Upper lobe of left lung (tissue), 6 donors: ENCODE data around the gene TNFRSF21. TPM values are rescaled to one million over a fixed set of nuclear protein-coding genes. Genes with fewer than 3 reads are reported as not detected.
"Not testable (repeated sequence)": the region's sequence is repeated elsewhere in the genome, so short reads cannot be mapped to it uniquely, and the experiment has no call there.

Source experiments
- ATAC-seq, 2 donors: fragments of 200-7000 bp; cut with Tn5 transposase; one replicate each; pipeline ENCODE4 v1.9.1; 2022; ENCODE audit warnings: mild to moderate bottlenecking in 2 of 2, moderate library complexity in 2 of 2; ENCODE audit not compliant: low FRiP score in 2 of 2
- DNase-seq, 2 donors: peaks; one replicate each; pipeline ENCODE4 v3.0.0-alpha.2; 2019 to 2020
- H3K27ac ChIP-seq, 4 donors: fragments of 200-600 bp; sonication (generic); one replicate each; pipeline ENCODE4 v1.5.1; 2016 to 2019
- H3K27me3 ChIP-seq, 4 donors: fragments of 200-600 bp; sonication (generic); one replicate each; pipeline ENCODE4 v1.5.1; 2017 to 2019
- H3K36me3 ChIP-seq, 4 donors: fragments of 200-600 bp; sonication (generic); one replicate each; pipeline ENCODE4 v1.5.1; 2016 to 2019
- H3K4me1 ChIP-seq, 4 donors: fragments of 200-600 bp; sonication (generic); one replicate each; pipeline ENCODE4 v1.5.1; 2018 to 2019
- H3K4me3 ChIP-seq, 4 donors: fragments of 200-600 bp; sonication (generic); one replicate each; pipeline ENCODE4 v1.5.1; 2017 to 2019; ENCODE audit warnings: mild to moderate bottlenecking in 2 of 4, moderate library complexity in 1 of 4
- H3K9me3 ChIP-seq, 4 donors: fragments of 200-600 bp; sonication (generic); one replicate each; pipeline ENCODE4 v1.5.1; 2018 to 2019
- EP300 ChIP-seq, 4 donors: sonication (generic); formaldehyde crosslinking; IDR thresholded peaks; one replicate each; pipeline ENCODE4 v1.5.1; 2017; ENCODE audit warnings: antibody characterized with exemption in 4 of 4, control low read depth in 2 of 4
- POLR2A ChIP-seq, 4 donors: fragments of 450-650 bp; IDR thresholded peaks; one replicate each; pipeline ENCODE4 v1.5.1; 2016 to 2017; ENCODE audit warnings: antibody characterized with exemption in 4 of 4, mild to moderate bottlenecking in 2 of 4
- POLR2AphosphoS5 ChIP-seq, 2 donors: sonication (generic); formaldehyde crosslinking; IDR thresholded peaks; one replicate each; pipeline ENCODE4 v1.5.1; 2017; ENCODE audit warnings: antibody characterized with exemption in 2 of 2
- WGBS, 2 donors: methylation state at CpG; one replicate each; pipeline ENCODE4 v1.1.5; 2017 to 2018; 5-methylcytosine and 5-hydroxymethylcytosine counted together
- total RNA-seq, 6 donors: library from RNA; depleted of rRNA in 4 of 6; stranded (reverse); fragments of >200 nt in 4 of 6; gene quantifications; one replicate each; pipeline versions ENCODE4 v1.1.0 to v1.2.1, GENCODE V29; 2016 to 2021
- TF ChIP-seq, protein P1 (sequence below), 6 experiments: fragments of 450-650 bp in 4 of 6; fragments of 200-600 bp in 2 of 6; sonication (generic) in 2 of 6; IDR thresholded peaks; one replicate each; pipeline ENCODE4 v1.5.1; 2016 to 2019; ENCODE audit warnings: antibody characterized with exemption in 6 of 6
- donor health status: DM: no; HTN: no; CAD: no; lungs with moderate emphysema.
- donor health status: DM: no; HTN: yes; CAD: no; lungs with severe emphysema.

TNFRSF21 gene
- total RNA-seq, 6 donors from 2014 or later, result 11.7 to 56.1 (median 20.6) TPM

DNA sequence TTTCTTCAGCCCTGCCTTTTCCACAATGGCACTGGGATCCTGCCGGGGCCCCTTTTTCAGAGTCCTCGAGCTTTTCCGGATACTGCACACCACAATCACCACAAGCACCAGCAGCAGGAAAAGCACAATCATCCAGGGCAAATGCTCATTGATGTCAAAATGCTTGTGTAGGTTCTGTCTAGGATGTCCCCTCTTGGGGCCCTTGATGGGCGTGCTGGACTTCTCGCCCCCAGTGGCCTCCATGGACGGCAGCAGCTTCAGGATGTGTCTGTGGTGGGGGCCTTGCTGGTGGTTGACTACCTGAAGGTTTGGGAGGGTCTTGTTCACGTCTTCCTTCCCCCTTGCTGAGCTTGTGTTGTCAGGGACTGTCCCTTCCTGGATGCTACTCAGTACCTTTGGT, 25.7 kb downstream of the TNFRSF21 start:
- no peaks in the 10 kb centered on the region for H3K4me1 ChIP-seq
- no peak for DNase-seq
- 92 to 94% methylated on average over 7 of the region's 7 CpGs for WGBS, 2 donors
- H3K9me3 ChIP-seq, result no peaks in the 10 kb centered on the region
- peaks cover 0 to 11% (median 0%) of the 10 kb centered on the region in 4 donors for H3K36me3 ChIP-seq
- TF ChIP-seq, protein P1, sequence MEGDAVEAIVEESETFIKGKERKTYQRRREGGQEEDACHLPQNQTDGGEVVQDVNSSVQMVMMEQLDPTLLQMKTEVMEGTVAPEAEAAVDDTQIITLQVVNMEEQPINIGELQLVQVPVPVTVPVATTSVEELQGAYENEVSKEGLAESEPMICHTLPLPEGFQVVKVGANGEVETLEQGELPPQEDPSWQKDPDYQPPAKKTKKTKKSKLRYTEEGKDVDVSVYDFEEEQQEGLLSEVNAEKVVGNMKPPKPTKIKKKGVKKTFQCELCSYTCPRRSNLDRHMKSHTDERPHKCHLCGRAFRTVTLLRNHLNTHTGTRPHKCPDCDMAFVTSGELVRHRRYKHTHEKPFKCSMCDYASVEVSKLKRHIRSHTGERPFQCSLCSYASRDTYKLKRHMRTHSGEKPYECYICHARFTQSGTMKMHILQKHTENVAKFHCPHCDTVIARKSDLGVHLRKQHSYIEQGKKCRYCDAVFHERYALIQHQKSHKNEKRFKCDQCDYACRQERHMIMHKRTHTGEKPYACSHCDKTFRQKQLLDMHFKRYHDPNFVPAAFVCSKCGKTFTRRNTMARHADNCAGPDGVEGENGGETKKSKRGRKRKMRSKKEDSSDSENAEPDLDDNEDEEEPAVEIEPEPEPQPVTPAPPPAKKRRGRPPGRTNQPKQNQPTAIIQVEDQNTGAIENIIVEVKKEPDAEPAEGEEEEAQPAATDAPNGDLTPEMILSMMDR (IDR thresholded peaks at IDR 0.05), result no peak
- TF ChIP-seq EP300 (IDR thresholded peaks at IDR 0.05) (no peak), POLR2A (IDR thresholded peaks at IDR 0.05) (no peak)
- no peaks in the 10 kb centered on the region for H3K27me3 ChIP-seq
- ATAC-seq, result no peak
- H3K4me3 ChIP-seq, result no peak overlapping the region
- no peak overlapping the region for H3K27ac ChIP-seq

DNA sequence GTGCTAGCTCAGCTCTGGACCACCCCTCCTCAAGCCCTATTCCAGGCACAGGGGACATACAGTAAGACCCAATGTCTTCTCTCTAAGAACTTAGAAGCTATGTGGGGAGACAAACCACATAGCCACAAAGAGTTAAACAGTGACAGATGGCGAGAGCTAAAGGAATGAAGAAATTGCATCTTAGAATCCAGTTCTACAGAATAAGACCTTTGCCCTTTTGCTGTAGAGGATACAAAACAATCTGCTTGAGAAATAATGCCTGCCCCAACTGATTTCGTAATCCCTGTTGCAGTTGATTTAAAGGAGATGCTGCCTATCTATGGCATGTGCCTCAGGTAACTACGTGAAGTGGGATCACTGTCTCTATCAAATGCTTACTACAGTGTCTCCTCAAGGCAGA, 31.2 kb downstream of the TNFRSF21 start:
- TF ChIP-seq, protein P1 (IDR thresholded peaks at IDR 0.05), result no peak
- no peak for TF ChIP-seq POLR2A (IDR thresholded peaks at IDR 0.05)
- TF ChIP-seq POLR2AphosphoS5 (IDR thresholded peaks at IDR 0.05), result no peak
- no peak for TF ChIP-seq EP300 (IDR thresholded peaks at IDR 0.05)
- DNase-seq (no peak), ATAC-seq (peak in 1 of 2 donors; percentile 17)
- Histone ChIP-seq H3K27me3 (no peaks in the 10 kb centered on the region), H3K27ac (no peak overlapping the region), H3K4me1 (no peaks in the 10 kb centered on the region), H3K9me3 (peaks cover 0 to 4% (median 0%) of the 10 kb centered on the region in 4 donors), H3K36me3 (peaks cover 0 to under 1% (median 0%) of the 10 kb centered on the region in 4 donors), H3K4me3 (no peak overlapping the region)
- WGBS, 2 donors, result 45 to 64% methylated on average over 3 of the region's 3 CpGs

DNA sequence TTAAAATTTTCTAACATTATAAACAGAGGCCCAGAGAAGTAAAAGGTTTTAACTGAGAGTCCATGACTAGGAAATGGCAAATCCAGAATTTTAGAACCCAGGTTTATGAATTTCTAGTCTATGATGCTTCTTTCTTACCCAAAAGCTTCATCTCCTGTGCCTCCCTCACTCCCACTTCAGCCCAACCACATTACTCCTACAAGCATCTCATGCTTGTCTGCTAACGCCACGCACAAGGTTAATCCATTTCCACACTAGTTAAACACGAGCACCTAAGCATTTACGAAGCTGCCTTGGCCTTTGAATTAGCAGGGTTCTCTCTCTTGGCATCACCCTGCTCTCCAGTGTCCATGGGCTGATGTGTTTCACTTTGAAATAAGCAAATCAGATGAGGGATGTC, 32.0 kb downstream of the TNFRSF21 start:
- no peak for ATAC-seq
- TF ChIP-seq EP300 (IDR thresholded peaks at IDR 0.05), result no peak
- no peak for TF ChIP-seq POLR2AphosphoS5 (IDR thresholded peaks at IDR 0.05)
- TF ChIP-seq, protein P1 (IDR thresholded peaks at IDR 0.05), result no peak
- no peak for TF ChIP-seq POLR2A (IDR thresholded peaks at IDR 0.05)
- no peaks in the 10 kb centered on the region for H3K4me1 ChIP-seq
- no peaks in the 10 kb centered on the region for H3K36me3 ChIP-seq
- no peak overlapping the region for H3K27ac ChIP-seq
- H3K4me3 ChIP-seq, result no peak overlapping the region
- no peak for DNase-seq
- H3K9me3 ChIP-seq, result peaks cover 0 to 4% (median 0%) of the 10 kb centered on the region in 4 donors
- no peaks in the 10 kb centered on the region for H3K27me3 ChIP-seq
- WGBS, 2 donors, result 80 to 85% methylated on average over 4 of the region's 4 CpGs

DNA sequence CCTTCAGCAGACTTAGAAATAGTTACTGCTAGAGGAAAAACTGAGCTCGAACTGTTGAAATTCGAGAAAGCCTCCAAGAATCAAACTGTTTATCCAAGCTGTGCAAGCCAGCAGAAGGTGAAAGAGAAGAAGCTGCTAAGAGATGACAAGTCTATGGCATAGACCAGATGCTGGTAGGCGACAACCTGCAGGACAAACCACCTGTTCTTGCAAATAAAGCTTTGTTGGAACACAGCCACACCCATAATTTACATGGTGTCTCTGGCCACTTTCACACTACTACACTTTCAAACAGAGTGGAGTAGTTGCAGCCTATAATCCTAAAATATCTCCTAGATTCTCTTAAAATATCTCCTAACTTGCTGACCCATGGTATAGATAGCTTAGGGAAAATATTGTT, 33.3 kb downstream of the TNFRSF21 start:
- H3K27me3 ChIP-seq, result no peaks in the 10 kb centered on the region
- TF ChIP-seq EP300 (IDR thresholded peaks at IDR 0.05) (no peak), POLR2A (IDR thresholded peaks at IDR 0.05) (no peak), POLR2AphosphoS5 (IDR thresholded peaks at IDR 0.05) (no peak)
- TF ChIP-seq, protein P1 (IDR thresholded peaks at IDR 0.05), result no peak
- WGBS, 2 donors, result 68 to 86% methylated on average over 3 of the region's 3 CpGs
- H3K36me3 ChIP-seq, result no peaks in the 10 kb centered on the region
- no peaks in the 10 kb centered on the region for H3K4me1 ChIP-seq
- H3K27ac ChIP-seq, result no peak overlapping the region
- DNase-seq, result no peak
- H3K9me3 ChIP-seq, result peaks cover 0 to 4% (median 0%) of the 10 kb centered on the region in 4 donors
- no peak overlapping the region for H3K4me3 ChIP-seq
- no peak for ATAC-seq

DNA sequence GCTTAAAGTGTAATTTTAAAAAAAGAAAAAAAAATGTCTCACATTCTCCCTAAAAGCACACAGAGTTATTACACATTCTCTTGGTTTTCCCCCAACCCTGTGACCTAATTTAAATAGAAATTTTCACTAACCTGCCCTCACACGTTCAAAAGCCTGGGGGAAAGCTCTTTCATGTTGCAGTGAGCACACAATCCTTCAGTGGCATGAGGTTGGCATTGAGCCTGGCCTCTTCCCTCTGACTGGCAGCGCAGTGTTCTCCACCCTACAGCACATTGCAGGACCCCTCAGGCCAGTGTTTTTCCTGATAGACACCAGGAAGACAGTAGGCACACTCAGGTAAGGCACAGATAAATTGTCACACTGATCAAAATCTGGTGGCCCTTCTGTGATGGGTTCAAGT, 34.1 kb downstream of the TNFRSF21 start:
- no peak for ATAC-seq
- WGBS, 2 donors, result 79 to 92% methylated on average over 2 of the region's 2 CpGs

DNA sequence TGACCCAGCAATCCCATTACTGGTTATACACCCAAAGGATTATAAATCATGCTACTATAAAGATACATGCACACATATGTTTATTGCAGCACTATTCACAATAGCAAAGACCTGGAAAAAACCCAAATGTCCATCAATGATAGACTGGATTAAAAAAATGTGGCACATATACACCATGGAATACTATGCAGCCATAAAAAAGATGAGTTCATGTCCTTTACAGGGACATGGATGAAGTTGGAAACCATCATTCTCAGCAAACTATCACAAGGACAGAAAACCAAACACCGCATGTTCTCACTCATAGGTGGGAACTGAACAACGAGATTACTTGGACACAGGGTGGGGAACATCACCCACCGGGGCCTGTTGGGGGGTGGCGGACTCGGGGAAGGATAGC, 34.6 kb downstream of the TNFRSF21 start:
- not testable (repeated sequence) for H3K27me3 ChIP-seq, ATAC-seq, H3K4me1 ChIP-seq, H3K36me3 ChIP-seq, DNase-seq, H3K27ac ChIP-seq, H3K4me3 ChIP-seq, H3K9me3 ChIP-seq
- WGBS, 2 donors, result 93 to 98% methylated on average over 5 of the region's 5 CpGs

More for the DNA sequence above, 34.1 kb downstream of the TNFRSF21 start:
- DNase-seq, result no peak
- no peaks in the 10 kb centered on the region for H3K27me3 ChIP-seq
- H3K4me1 ChIP-seq, result no peaks in the 10 kb centered on the region
- H3K27ac ChIP-seq, result no peak overlapping the region
- peaks cover 0 to 4% (median 0%) of the 10 kb centered on the region in 4 donors for H3K9me3 ChIP-seq
- TF ChIP-seq POLR2A (IDR thresholded peaks at IDR 0.05) (no peak), POLR2AphosphoS5 (IDR thresholded peaks at IDR 0.05) (no peak), EP300 (IDR thresholded peaks at IDR 0.05) (no peak)
- TF ChIP-seq, protein P1 (IDR thresholded peaks at IDR 0.05), result no peak
- H3K36me3 ChIP-seq, result no peaks in the 10 kb centered on the region
- no peak overlapping the region for H3K4me3 ChIP-seq
